GM21447 (cell line): ENCODE data around the gene CBARP.

ENCODE experiments used
- ATAC-seq: cut with Tn5 transposase; IDR thresholded peaks from one replicate; pipeline ENCODE4 v1.9.1; 2021; ENCODE audit not compliant: unreplicated experiment

CBARP gene

DNA sequence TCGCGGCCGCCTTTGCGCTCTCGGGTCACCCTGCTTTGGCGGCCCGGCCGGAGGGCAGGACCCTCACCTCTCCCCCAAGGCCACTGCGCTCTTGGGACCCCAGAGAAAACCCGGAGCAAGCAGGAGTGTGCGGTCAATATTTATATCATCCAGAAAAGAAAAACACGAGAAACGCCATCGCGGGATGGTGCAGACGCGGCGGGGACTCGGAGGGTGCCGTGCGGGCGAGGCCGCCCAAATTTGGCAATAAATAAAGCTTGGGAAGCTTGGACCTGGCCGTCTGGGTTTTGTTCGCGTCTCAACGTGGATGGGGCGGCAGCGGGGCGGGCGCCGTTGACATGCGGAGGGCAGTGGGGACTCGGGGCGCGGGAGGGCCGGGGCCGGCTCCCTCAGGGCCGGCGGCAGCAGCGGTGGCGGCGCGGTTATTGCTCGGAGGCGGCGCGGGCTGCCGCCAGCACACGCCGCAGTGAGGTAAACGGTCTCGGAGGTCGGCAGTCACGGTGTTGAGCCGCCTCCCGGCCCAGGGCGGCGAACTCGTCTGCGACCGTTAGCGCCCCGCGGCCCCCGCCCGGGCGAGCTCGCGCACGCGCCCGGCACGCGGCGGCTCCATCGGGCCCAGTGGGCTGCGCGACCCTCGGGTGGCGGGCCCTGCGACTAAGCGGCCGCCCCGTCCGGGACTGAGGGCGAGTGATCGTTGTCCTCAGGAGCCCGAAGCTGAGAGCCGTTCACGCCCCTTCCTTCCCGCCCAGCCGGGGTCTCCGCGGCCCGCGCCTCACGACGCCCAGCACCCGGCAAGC, 9.4 kb downstream of the CBARP start:
- ATAC-seq = no peak

DNA sequence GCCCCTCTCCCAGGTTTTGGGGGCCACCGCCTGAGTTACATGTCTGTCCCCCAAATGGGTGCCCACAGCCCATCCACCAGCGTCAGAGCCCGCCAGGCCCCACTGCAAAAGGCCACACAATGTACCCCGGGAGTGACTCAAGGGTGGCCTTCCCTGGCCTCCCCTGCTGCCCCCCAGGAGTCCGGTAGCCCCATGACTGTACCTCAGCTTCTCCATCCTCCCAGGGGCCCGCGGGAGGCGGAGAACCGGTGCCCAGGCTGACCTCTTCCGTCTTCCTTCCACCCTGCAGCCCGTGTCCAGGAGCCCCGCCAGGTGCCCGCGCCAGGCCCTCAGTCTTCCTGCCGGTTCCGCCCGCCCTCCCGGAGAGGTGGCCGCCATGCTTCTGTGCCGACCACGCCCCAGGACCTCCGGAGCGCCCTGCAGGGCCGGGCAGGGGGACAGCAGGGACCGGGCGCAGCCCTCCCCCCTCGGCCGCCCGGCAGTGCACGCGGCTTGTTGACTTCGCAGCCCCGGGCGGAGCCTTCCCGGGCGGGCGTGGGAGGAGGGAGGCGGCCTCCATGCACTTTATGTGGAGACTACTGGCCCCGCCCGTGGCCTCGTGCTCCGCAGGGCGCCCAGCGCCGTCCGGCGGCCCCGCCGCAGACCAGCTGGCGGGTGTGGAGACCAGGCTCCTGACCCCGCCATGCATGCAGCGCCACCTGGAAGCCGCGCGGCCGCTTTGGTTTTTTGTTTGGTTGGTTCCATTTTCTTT, 10.3 kb downstream of the CBARP start:
- ATAC-seq = no peak

DNA sequence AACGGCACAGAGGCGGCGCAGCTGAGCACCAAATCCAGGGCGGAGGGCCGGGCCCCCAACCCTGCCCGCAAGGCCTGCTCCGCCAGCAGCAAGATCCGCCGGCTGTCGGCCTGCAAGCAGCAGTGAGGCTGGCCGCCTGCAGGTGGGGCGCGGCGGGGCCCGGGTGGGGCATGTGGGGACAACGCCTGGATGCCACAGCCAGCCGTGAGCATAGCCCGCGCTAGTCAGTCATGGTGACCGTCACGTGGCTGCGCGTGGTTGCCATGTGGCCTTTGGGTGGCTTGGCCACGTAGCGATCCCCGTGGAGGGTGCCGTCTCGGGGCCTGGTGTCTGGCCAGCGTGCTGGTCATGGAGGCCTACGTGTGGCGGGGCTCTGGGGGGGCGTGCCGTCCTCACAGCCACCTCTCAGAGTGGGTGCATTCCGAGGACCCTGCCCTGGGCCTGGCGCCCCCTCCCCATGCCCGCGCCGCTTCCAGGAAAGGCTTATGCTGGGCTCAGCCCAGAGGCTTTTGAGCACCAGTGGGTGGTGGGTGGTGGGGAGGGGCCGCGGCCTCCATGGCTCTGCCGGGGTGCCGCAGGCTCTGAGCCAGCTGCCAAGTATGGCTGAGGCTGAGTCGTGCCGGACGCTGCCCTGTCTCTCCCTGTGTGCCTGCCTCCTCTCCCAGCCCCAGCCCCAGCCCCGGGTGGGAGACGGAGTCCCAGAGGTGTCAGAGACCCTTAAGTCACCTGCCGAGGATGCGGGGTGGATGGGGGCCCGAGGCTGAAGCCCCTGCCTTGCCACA, 11.1 kb downstream of the CBARP start:
- no peak for ATAC-seq

DNA sequence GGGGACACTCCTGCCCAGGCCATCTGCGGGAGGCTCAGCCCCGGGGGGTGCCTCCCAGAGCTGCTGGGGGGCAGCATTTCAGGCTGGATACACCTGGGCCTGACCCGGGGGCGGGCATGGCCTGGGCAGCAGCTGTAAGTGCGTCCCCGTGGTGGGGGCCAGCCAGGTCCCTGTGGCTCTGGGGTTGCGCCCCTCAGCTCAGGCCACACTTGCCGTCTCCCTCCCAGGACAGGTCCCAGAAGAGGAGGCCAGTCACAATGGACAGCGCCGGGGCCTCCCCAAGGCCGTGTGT, 11.6 kb downstream of the CBARP start:
- ATAC-seq = no peak

DNA sequence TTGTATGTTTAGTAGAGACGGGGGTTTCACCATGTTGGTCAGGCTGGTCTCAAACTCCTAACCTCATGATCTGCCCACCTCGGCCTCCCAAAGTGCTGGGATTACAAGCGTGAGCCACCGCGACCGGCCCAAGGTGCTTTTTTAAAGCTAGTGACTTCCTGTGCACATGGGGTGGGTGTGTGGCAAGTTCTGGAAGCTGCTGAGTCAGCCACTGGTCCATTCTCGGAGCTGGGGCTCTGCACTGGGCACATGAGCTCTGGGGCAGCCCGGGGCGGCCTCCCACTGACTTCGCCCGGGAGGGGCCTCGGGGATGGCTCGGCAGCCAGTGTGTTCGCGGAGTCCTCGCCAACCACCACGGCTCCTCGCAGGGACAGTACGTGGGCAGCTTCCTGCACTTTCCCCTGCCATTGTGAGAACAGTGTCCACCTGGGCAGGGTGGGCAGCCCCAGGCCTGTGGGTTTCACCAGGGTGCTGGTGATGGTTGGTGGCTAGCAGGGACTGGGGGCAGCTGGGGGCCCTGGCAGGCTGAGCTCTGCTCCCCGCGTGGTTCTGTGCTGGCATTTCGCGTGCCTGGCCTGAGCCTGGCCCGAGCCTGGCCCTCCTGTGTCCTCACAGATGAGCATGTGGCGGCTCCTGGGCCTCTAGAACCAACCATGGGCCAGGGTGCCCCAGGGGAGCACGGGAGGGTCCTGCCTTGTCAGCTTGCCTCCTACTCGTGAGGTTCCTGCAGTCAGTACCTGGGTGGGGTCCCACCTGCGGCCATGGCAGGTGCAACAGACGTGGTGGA, 12.2 kb downstream of the CBARP start:
- no peak for ATAC-seq

DNA sequence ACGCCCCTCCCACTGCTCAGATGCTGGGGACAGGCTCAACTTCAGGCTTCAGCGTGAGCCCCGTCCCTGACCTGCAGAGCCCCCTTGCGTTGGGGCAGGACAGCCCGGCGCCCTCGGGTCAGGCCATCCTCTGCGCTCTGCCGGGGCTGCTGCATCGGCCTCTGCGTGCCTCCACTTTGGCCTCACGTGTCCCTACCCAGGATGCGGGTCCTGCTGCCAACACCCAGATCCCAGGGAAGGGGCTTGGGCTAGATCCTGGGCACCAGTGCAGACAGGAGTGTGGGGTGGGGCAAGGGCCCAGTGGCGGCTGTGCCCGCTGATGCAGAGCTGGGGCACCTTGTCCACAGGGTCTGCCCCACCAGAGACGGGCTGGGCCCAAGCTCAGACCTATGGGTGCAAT, 13.0 kb downstream of the CBARP start:
- ATAC-seq = no peak

DNA sequence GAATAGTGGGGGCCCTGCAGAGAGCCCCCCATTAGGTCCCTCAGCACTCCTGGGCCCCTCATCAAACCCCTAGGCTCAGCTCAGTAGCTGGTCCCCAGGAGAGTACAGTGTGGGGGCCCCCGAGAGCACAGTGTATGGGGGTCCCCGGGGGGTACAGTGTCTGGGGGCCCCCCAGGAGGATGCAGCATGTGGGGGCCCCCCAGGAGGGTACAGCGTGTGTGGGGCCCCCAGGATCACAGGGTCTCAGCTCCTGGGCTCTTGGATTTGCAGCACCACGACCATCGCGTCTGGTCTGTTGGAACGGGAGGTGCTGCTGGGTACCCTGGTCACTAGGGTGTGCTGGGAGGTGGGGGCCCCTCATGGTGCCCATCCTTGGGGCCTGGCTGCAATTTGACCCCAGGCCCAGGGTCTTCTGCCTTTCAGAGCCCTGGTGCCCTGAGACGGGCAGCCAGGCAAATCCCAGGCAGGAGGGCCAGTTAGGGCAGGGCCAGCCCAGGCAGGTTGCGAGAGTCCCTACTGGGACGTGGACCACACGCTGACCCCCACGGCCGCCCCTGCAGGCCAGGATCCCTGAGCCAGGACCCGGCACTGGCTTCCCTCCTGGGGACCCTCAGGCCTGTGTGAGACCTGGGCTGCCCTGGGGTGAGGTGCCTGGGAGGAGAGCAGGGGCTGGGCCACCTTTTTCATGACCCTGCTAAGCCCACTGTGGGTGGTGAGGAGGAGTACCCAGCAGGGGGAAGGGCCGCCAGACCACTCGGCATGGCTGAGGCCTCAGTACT, 13.6 kb downstream of the CBARP start:
- ATAC-seq = no peak

DNA sequence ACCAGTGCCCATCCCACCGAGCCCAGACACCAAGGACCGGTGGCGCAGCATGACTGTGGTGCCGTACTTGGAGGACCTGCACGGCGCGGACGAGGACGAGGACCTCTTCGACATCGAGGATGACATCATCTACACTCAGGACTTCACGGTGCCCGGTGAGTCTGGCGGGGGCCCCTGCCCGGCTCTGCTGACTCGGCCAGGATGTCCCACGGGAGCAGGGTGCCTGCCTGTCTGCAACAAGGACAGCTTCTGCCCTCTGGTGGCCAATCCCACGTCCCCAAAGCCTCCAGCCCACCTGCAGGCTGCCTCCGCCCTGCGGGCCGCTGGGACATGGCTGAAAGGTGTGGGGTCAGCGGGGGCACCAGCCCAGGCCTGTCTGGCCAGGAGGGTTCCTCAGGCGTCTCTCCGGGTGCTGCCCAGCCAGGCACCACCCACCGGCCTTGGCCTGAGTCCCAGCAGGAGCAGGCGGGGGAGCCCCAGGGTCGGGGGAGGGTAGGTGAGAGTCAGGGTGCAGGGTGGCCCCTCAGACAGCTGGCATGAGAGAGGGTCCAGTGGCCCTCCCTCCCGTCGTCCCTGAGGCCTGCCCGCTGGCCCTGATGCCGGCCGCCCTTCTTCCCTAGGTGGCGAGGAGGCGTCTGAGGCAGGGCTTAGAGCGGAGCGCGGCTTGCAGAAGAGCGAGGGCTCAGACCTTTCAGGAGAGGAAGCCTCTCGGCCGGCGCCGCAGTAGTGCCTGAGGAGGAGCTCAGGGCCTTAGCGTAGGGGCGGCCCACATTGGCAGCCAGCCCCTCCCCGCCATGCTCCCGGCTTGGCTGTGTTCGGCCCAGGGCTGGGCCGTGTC, 14.6 kb downstream of the CBARP start:
- no peak for ATAC-seq

DNA sequence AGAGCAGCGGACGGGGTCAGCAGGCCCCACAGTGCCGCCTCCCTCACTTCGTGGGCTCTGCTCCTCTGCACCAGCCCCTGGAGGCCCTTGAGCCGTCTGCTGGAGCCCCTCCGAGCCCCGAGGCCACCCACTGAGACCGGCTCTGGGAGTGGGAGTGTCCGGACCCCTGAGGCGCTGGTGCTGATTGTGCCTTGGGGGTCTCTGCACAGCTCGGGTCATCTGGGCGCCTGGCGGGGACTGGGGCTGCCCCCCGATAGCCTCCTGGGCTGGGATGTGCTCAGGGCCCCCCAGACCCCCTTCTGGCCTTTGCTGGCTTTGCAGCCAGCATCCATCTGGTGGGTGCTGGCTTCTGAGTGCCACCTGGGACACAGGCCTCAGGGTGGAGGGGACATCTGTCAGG, 15.4 kb downstream of the CBARP start:
- no peak for ATAC-seq

DNA sequence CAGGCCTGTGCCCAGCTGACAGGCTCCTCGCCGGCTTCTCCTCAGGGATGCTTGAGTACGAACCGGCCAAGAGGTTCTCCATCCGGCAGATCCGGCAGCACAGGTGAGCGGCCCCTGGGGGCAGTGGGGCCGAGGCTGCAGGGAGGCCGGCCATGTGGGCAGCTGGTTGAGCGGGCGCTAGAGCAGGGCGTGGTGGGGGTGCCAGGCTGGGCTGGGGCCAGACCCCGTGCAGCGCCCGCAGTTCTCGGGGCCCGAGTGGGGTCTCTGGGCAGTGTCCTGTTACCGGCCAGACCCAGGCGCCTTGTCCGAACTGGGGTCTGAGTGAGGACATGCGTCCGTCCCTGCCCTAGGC, 15.9 kb downstream of the CBARP start:
- no peak for ATAC-seq

DNA sequence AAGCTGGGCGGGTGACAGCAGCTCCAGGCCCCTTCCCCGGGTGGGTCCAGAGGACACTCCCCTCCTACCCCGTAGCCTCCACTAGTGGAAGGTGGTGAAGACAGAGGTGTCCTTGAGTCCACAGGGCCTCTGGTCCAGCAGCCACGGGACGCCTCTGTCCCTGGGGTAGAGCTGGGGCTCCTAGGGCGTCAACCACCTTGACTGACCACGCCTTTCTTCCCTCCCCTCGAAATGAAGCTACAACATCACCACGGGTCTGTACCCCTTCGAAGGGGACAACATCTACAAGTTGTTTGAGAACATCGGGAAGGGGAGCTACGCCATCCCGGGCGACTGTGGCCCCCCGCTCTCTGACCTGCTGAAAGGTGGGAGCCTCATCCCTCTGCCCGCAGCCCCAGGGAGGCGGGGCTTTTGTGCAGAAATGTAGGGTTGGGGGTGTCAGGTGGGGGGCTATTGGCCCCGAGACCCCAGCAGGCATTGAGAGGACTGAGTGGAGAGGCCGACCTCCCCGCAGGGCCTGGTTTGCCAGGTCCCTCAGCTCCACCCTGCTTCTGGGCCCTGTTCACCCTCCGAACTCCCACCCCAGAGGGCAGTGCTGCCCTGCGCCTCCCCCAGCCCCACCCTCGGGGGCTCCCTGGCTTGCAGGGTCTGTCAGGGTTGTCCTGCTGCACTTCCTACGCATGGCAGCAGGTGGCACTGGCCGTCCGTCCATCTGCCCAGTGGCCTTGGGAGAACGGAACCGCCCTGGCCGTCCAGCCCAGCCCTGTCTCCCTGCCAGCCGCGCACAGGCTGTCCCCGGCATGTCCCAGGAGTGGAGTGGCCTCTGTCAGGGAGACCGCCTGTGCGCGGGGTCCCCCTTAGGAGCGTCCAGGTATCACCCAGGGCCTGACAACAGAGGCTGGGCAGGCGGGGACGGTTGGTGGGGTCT, 16.6 kb downstream of the CBARP start:
- ATAC-seq = no peak

DNA sequence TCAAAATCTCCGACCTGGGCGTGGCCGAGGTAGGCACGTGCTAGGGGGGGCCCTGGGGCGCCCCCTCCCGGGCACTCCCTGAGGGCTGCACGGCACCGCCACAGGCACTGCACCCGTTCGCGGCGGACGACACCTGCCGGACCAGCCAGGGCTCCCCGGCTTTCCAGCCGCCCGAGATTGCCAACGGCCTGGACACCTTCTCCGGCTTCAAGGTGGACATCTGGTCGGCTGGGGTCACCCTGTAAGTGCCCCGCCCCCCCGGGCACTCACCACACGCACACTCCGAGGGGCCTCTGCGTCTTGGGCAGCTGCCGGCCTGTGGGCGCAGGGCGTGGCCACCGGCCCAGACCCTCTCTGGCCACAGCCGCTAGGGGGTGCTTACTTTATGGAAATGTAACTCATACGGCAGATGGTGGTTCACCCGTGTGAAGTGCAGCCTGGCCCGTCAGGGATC, 17.3 kb downstream of the CBARP start:
- no peak for ATAC-seq

DNA sequence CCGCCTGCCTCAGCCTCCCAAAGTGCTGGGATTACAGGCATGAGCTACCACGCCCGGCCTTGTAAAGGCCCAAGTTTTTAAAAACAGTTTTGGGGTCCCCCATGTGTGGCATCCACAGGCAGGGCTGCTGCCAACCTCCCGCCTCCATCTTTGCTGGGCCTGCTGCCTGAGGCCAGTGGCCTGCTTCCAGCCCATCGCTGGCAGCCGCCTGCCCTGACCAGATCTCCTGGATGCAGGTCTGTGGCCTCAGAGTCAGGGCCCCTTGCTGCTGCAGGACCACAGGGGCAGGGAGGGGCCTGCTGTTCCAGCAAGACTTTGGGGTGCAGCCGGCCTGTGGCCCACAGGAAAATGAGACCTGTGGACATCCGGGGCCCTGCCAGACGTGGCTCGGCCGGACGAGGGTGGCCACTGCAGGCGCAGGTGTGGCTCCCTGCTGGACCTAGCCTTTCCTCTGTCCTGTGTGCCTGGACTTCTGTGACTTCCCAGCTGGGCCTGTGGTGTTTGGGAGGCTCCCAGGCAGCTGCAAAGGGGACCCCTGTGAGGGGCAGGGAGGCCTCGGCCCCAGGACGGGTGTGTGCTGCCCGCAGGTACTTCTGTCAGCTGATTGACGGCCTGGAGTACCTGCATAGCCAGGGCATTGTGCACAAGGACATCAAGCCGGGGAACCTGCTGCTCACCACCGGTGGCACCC, 17.9 kb downstream of the CBARP start:
- ATAC-seq = no peak

DNA sequence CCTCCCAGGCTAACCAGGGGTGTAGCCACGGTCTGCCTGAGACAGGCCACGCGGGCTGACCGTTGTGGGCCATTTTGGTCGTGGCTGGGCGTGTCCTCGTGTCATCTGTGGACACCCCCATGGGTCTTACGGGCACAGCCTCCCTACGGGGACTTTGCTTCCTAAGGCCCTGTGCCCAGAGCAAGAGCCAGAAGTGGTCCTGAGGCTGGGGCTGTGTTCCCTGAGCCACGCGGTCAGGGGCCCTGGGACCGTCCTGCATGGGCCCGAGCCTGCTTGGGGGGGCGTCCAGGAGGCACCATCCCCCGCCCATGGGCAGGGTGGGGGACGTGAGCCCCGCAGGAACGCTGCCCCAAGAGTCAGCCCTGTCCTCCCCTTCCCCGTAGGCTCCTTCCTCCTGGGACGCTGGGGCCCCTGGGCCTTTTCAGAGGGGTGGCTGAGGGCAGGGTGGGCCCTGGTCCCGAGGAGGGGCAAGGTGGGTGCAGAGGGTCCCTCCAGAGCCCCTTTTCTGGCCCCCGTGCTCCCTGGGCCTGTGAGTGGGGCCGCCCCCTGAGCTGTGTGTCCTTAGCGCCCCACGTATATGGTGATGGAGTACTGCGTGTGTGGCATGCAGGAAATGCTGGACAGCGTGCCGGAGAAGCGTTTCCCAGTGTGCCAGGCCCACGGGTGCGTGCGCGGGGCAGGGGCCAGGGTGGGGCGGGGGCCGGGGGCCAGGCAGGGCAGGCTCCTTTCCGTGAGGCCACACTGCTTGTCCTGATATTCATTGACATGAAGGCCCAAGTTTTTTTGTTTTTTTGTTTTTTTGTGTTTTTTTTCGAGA, 18.8 kb downstream of the CBARP start:
- ATAC-seq = no peak

DNA sequence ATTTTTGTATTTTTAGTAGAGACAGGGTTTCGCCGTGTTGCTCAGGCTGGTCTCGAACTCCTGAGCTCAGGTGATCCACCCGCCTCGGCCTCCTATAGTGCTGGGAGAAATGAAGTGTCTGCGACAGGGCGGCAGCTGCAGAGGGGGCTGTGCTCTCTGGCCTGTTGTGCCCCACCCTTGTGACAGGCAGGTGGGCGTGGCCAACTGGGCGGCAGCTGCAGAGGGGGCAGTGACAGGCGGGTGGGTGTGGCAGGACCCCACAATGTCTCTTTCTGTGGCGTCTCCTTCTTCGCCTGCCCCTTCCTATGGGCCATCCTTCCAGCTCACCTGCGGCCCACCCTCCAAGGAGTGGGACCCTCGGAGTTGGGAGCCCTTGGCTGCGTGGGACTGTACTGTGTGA, 20.4 kb downstream of the CBARP start:
- ATAC-seq = no peak

DNA sequence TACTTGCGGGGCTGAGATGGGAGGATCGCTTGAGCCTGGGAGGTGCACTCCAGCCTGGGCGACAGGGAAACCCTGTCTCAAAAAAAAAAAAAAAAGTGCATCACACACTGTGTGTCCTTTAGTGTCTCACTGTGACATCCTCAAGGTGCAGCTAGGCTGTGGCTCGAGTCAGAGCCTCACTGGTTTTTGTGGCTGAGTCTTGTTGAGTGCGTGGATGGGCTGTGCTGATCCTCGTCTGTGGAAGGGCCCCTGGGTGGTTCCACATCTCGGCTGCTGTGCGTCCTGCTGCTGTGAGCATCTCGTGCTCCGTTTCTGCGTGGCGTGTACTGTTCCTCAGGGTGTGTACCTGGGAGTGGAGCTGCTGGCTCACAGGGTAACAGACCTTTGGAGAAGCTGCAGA, 21.0 kb downstream of the CBARP start:
- no peak for ATAC-seq
